Measurements from ENCODE around the gene SFSWAP.
A peak's percentile ranks its signal among the peaks of the same experiment; 100 is the strongest.

The SFSWAP gene

GRCh38 chr12:131788070-131788469 is 77.2 kb downstream of the SFSWAP start:
- no peaks in the 10 kb centered on the region for H3K27me3 ChIP-seq
- H3K36me3 ChIP-seq = peaks cover 70 to 86% (median 83%) of the 10 kb centered on the region in 11 experiments
- peaks cover 15 to 41% (median 40%) of the 10 kb centered on the region in 10 experiments for H3K4me1 ChIP-seq
- no peak overlapping the region for H3K4me2 ChIP-seq
- no peak overlapping the region for H3K27ac ChIP-seq
- TF ChIP-seq Cebpa-rat (IDR thresholded peaks at IDR 0.05) = no peak
- peaks cover 0 to 20% (median 16%) of the 10 kb centered on the region in 11 experiments; a peak in 19 of 22 replicates for H3K9me3 ChIP-seq (replicated peaks in 1 of 11)
- no peak overlapping the region for H3K4me3 ChIP-seq
- H3K9ac ChIP-seq = no peak overlapping the region
- H4K20me1 ChIP-seq = peaks cover 0 to 29% (median 5%) of the 10 kb centered on the region in 11 experiments; a peak in 10 of 22 replicates

- no peaks in the 10 kb centered on the region for H3K27me3 ChIP-seq
- H3K9me3 ChIP-seq (replicated peaks in 1 of 11) = peaks cover 0 to 20% (median 16%) of the 10 kb centered on the region in 11 experiments; a peak in 19 of 22 replicates
- TF ChIP-seq Cebpa-rat (IDR thresholded peaks at IDR 0.05) = no peak
- peaks cover 0 to 42% (median 34%) of the 10 kb centered on the region in 10 experiments; a peak in 18 of 20 replicates for H3K4me1 ChIP-seq
- no peak overlapping the region for H3K27ac ChIP-seq
- H3K4me2 ChIP-seq = no peak overlapping the region
- no peak overlapping the region for H3K4me3 ChIP-seq
- no peak overlapping the region for H3K9ac ChIP-seq
- H3K36me3 ChIP-seq = peaks cover 78 to 100% (median 96%) of the 10 kb centered on the region in 11 experiments
- peaks cover 0 to 32% (median 6%) of the 10 kb centered on the region in 11 experiments; a peak in 10 of 22 replicates for H4K20me1 ChIP-seq
Measured at GRCh38 chr12:131789638-131790037, 78.7 kb downstream of the SFSWAP start.

DNA sequence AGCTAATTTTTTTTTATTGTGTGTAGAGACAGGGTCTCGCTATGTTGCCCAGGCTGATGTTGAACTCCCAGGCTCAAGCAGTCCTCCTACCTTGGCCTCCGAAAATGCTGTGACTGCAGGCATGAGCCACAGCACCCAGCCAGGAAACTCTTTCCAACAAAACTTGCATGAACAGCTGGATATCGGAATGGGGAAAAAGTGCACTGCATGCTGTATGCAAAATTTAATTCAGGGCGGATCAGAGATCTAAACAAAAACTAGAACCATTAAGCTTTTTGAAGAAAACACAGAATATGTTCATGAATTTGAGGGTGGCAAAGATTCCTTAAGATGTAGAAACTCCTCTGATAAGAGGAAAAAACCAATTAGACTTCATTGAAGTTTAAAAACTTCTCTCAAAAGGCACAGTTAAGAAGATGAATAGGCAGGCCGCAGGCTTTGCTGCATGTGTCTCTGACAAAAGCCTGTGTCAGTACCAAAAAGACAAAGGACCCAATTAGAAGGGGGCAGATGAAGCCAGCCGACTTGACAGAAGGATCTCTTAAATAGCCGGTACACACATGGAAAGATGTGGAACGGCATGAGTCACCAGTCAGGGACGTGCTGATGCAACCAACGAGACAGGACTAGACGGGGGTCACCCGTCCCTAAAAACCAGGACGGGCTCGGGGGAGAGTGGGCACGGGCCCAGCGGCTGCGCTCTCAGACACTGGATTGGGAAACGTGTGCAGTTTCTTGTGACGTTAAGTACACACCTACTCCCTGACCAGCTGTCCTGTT is 82.5 kb downstream of the SFSWAP start:
- Histone ChIP-seq H3K4me1 (peaks cover 8 to 54% (median 47%) of the 10 kb centered on the region in 10 experiments), H3K4me2 (peak overlapping the region in 1 of 11 experiments; percentile 0; a peak in 2 of 22 replicates), H3K27me3 (no peaks in the 10 kb centered on the region), H3K27ac (peak overlapping the region in 2 of 11 experiments; percentile 3 to 62; a peak in 1 of 22 replicates), H3K9ac (peak overlapping the region in 1 of 11 experiments; percentile 18; a peak in 1 of 22 replicates), H3K9me3 (replicated peaks in 1 of 11) (peaks cover 0 to 20% (median 16%) of the 10 kb centered on the region in 11 experiments; a peak in 19 of 22 replicates), H3K36me3 (peaks cover 61 to 94% (median 82%) of the 10 kb centered on the region in 11 experiments), H3K4me3 (no peak overlapping the region), H4K20me1 (peaks cover 0 to 59% (median 16%) of the 10 kb centered on the region in 11 experiments; a peak in 14 of 22 replicates)
- TF ChIP-seq Cebpa-rat (IDR thresholded peaks at IDR 0.05) = no peak

DNA sequence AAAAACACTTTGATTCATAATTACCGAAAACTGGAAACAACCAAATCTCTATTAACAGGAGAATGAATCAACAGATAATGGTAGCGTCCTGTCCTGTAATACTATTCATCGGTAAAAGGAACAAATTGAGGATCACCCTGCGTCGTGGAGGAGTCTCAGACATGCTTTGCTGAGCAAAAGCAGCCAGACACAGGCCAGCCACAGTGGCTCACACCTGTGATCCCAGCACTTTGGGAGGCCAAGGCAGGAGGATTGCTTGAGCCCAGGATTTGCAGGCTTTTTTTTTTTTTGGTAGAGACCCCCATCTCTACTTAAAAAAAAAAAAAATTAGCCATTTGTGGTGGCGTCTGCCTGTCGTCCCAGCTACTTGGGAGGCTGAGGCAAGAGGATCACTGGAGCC is 83.2 kb downstream of the SFSWAP start:
- Histone ChIP-seq H3K9me3 (replicated peaks in 1 of 11) (peaks cover 0 to 18% (median 16%) of the 10 kb centered on the region in 11 experiments; a peak in 19 of 22 replicates), H3K27ac (peak overlapping the region in 1 of 11 experiments; percentile 62; a peak in 2 of 22 replicates), H3K9ac (peak overlapping the region in 1 of 11 experiments; percentile 18; a peak in 1 of 22 replicates), H3K36me3 (peaks cover 58 to 94% (median 81%) of the 10 kb centered on the region in 11 experiments), H3K4me1 (peaks cover 10 to 60% (median 53%) of the 10 kb centered on the region in 10 experiments), H3K4me2 (peak overlapping the region in 6 of 11 experiments; percentile 0 to 84 (median 68); a peak in 5 of 22 replicates), H4K20me1 (peaks cover 0 to 65% (median 21%) of the 10 kb centered on the region in 11 experiments; a peak in 14 of 22 replicates), H3K27me3 (no peaks in the 10 kb centered on the region), H3K4me3 (no peak overlapping the region)
- no peak for TF ChIP-seq Cebpa-rat (IDR thresholded peaks at IDR 0.05)

GRCh38 chr12:131794573-131794972 is 83.7 kb downstream of the SFSWAP start:
- H3K27me3 ChIP-seq = no peaks in the 10 kb centered on the region
- peaks cover 59 to 94% (median 81%) of the 10 kb centered on the region in 11 experiments for H3K36me3 ChIP-seq
- peak overlapping the region in 10 of 11 experiments; percentile 7 to 84 (median 73); a peak in 15 of 22 replicates for H3K4me2 ChIP-seq
- peaks cover 0 to 18% (median 15%) of the 10 kb centered on the region in 11 experiments; a peak in 19 of 22 replicates for H3K9me3 ChIP-seq (replicated peaks in 1 of 11)
- 0 out of 22 replicates have a peak overlapping the region, but pooled peaks of 1 of the 11 experiments have one; percentile 34 for H3K9ac ChIP-seq
- H3K27ac ChIP-seq = peak overlapping the region in 4 of 11 experiments; percentile 22 to 62 (median 38); a peak in 4 of 22 replicates
- peaks cover 0 to 70% (median 26%) of the 10 kb centered on the region in 11 experiments; a peak in 14 of 22 replicates for H4K20me1 ChIP-seq
- H3K4me3 ChIP-seq = no peak overlapping the region
- no peak for TF ChIP-seq Cebpa-rat (IDR thresholded peaks at IDR 0.05)
- peaks cover 15 to 65% (median 58%) of the 10 kb centered on the region in 10 experiments for H3K4me1 ChIP-seq

- peaks cover 58 to 94% (median 80%) of the 10 kb centered on the region in 11 experiments for H3K36me3 ChIP-seq
- H3K4me1 ChIP-seq = peaks cover 20 to 70% (median 63%) of the 10 kb centered on the region in 10 experiments
- H3K4me3 ChIP-seq = no peak overlapping the region; a peak in 1 of 20 replicates
- TF ChIP-seq Cebpa-rat (IDR thresholded peaks at IDR 0.05) = no peak
- H3K4me2 ChIP-seq = peak overlapping the region; percentile 39 to 87 (median 76)
- H3K27me3 ChIP-seq = no peaks in the 10 kb centered on the region
- peaks cover 0 to 75% (median 31%) of the 10 kb centered on the region in 11 experiments; a peak in 14 of 22 replicates for H4K20me1 ChIP-seq
- H3K27ac ChIP-seq = peak overlapping the region in 6 of 11 experiments; percentile 11 to 62 (median 34); a peak in 6 of 22 replicates
- peaks cover 0 to 13% (median 10%) of the 10 kb centered on the region in 11 experiments; a peak in 19 of 22 replicates for H3K9me3 ChIP-seq (replicated peaks in 1 of 11)
- peak overlapping the region in 7 of 11 experiments; percentile 11 to 47 (median 29); a peak in 6 of 22 replicates for H3K9ac ChIP-seq
Measured at GRCh38 chr12:131795064-131795463, 84.2 kb downstream of the SFSWAP start.

DNA sequence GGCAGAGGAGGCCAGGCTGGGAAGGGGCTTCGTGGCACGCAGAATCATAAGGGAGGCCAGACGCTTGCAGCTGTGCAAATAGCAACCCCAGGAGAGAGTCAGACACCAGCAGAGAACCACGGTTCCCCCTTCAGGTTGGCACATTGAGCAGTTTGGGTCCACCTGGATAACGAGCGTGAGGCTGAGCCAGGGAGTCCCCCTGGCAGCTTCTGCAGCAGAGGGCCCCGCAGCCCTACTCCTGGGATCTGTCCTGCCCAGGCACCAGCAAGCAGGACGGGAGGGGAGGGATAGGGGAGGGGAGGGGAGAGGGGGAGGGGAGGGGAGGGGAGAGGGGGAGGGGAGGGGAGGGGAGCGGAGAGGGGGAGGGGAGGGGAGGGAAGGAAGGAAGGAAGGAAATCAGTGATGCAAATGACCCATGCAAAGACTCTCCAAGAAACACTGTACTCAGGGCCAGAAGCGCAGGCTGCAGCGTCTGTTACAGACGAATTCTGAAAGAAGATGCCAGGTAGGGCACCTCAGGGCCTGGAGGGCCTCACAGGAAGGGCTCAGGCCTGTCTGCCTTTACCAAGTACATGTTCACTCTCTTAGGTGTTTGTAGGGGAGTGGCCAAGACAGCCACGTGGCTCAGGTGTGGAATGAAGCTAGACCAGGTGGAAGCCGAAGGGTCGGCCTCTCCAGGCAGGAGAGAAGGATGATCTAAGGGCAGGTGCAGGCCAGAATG is 85.0 kb downstream of the SFSWAP start:
- peaks cover 50 to 86% (median 73%) of the 10 kb centered on the region in 11 experiments for H3K36me3 ChIP-seq

DNA sequence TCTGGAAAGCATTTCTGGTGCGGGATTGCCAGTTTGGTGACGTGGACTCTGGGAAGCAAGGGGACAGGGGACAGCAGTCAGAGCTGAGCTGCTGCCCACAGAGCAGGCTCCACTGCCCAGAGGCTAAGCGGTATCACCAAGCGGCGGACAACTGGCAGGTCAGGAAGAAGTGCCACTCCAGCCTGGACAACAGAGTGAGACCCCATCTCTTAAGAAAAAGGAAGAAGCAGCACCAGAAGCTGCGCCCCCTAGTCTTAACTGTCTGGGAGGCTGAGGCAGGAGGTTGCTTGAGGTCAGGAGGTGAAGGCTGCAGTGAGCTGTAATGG is 85.5 kb downstream of the SFSWAP start:
- Histone ChIP-seq H3K36me3 (peaks cover 45 to 81% (median 68%) of the 10 kb centered on the region in 11 experiments), H3K4me1 (peaks cover 29 to 83% (median 76%) of the 10 kb centered on the region in 10 experiments), H3K4me3 (no peak overlapping the region; a peak in 1 of 20 replicates), H3K27me3 (no peaks in the 10 kb centered on the region), H3K9me3 (replicated peaks in 1 of 11) (no peaks in the 10 kb centered on the region; a peak in 2 of 22 replicates), H3K4me2 (peak overlapping the region in 10 of 11 experiments; percentile 39 to 95 (median 86); a peak in 19 of 22 replicates), H3K27ac (peak overlapping the region in 5 of 11 experiments; percentile 8 to 63 (median 42); a peak in 7 of 22 replicates), H4K20me1 (peaks cover 0 to 83% (median 32%) of the 10 kb centered on the region in 11 experiments; a peak in 14 of 22 replicates), H3K9ac (peak overlapping the region in 5 of 11 experiments; percentile 11 to 56 (median 41); a peak in 4 of 22 replicates)
- TF ChIP-seq Cebpa-rat (IDR thresholded peaks at IDR 0.05) = no peak

More for the DNA sequence above, 85.0 kb downstream of the SFSWAP start:
- Histone ChIP-seq H3K4me1 (peaks cover 28 to 78% (median 71%) of the 10 kb centered on the region in 10 experiments), H3K4me2 (peak overlapping the region; percentile 39 to 95 (median 86)), H3K27me3 (no peaks in the 10 kb centered on the region), H3K27ac (peak overlapping the region in 6 of 11 experiments; percentile 11 to 63 (median 42); a peak in 6 of 22 replicates), H3K9ac (peak overlapping the region in 7 of 11 experiments; percentile 17 to 56 (median 41); a peak in 6 of 22 replicates), H4K20me1 (peaks cover 0 to 83% (median 32%) of the 10 kb centered on the region in 11 experiments; a peak in 14 of 22 replicates), H3K9me3 (replicated peaks in 1 of 11) (peaks cover 0 to 5% (median 2%) of the 10 kb centered on the region in 11 experiments; a peak in 10 of 22 replicates), H3K4me3 (no peak overlapping the region; a peak in 2 of 20 replicates)
- no peak for TF ChIP-seq Cebpa-rat (IDR thresholded peaks at IDR 0.05)
